T-helper 2 cell (primary cell): ENCODE data around the gene DUSP7.
A peak's percentile ranks its signal among the peaks of the same experiment; 100 is the strongest.

Source experiments
- DNase-seq, 5 experiments: peaks; one replicate each; pipeline versions ENCODE4 v3.0.0 to v3.0.0-alpha.2; 2012 to 2022
- total RNA-seq, 2 donors: gene quantifications; one replicate each; lab custom pipeline; 2026; lab: John Stamatoyannopoulos, UW

DUSP7 gene
- 8.4 to 9.0 reads per million in 2 donors for total RNA-seq

GRCh38 chr3:52056521-52056967 is at the start of gene DUSP7:
TSS of gene DUSP7 (minus strand) at chr3:52056571. CDS start at chr3:52056366, 205 bp downstream.
- DNase-seq = peak; percentile 49 to 85 (median 59)

GRCh38 chr3:52104684-52105640 is 48.6 kb upstream of the DUSP7 start:
- DNase-seq = no peak

- no peak for DNase-seq
Observed at GRCh38 chr3:52102934-52103333, 46.6 kb upstream of the DUSP7 start.

- DNase-seq = no peak
Observed at GRCh38 chr3:52099001-52099401, 42.6 kb upstream of the DUSP7 start.

DNA sequence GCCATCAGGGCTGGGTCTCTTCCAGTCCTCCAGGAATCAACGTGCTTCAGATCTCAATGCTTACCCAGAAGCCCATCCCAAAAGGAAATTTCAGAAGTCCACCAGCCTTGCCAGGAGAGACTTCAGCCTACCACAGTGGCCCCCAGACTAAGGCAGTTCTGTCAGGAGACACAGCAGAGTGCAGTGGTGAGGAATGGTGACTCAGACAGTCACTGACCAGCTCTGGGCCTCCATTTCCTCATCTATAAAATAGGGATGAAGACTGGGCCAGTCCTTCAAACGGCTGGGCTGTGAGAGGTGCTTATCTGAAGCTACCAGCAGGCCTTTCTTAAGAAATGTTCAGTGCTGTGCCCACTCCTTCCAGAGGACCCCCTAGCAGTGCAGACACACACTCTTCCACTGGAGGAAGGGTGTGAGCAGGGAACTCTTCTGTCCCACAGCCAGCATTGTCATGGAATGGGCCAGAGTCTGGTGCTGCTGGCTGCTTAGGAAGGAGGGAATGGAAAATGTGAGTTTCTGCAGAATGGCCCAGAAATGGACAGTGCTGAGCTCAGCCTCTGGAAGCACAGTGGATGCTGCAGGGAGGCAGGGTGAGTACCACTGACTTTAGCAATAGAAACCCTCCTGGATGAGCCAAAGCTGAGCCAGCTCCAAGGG is 41.6 kb upstream of the DUSP7 start:
- DNase-seq = no peak

GRCh38 chr3:52095990-52096775 is 39.8 kb upstream of the DUSP7 start:
- DNase-seq = no peak

GRCh38 chr3:52094571-52095485 is 38.5 kb upstream of the DUSP7 start:
- no peak for DNase-seq

- DNase-seq = no peak
Observed at GRCh38 chr3:52093756-52094545, 37.6 kb upstream of the DUSP7 start.

GRCh38 chr3:52092891-52093290 is 36.5 kb upstream of the DUSP7 start:
- no peak for DNase-seq

DNA sequence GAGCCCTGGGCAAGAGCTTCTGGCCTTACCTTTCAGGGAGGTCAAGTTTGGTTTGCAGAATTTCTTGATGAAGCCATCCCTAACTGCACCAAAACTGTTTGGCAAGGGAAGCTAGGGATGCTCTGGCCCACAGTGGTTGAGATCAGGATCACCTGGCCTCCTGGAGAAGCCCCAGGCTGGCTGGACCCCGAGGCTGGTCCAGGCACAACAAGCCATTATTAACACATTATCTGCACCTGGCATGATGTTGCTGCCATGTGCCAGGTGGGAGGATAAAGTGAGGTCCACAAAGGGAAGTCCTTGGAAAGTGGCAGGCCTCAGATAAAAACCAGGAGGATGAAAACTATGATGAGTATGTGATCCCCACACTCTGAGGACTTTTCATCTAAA is 35.9 kb upstream of the DUSP7 start:
- DNase-seq = no peak

- DNase-seq = no peak
Observed at GRCh38 chr3:52091586-52092270, 35.4 kb upstream of the DUSP7 start.

DNA sequence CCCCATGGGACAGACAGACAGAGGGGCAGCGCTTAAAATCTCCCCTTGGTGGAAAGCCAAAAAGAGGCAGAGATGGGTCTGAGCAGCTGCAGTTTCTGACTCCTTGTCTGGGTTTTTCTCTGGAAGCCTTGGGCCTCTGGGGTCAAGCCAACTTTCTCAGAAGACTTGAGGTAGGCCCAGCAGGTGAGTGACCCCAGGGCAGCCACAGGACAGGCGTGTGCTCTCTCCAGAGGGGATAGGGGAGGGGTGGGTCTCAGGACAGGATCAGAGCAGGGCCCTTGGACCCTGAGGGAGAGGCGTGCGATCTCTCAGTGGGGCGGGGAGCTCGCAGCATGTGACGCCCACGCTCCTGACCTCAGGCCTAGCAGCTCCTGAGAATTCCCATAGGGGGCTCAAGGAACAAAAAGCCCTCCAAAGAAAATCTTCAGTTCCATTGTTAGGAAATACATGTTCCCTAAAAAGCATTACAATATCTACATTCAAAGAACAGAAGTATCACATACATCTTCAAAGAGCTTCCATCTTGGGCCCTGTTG is 34.6 kb upstream of the DUSP7 start:
- DNase-seq = no peak

- DNase-seq = no peak
Observed at GRCh38 chr3:52090131-52090932, 34.0 kb upstream of the DUSP7 start.

GRCh38 chr3:52089691-52090090 is 33.3 kb upstream of the DUSP7 start:
- no peak for DNase-seq

- DNase-seq = peak in 1 of 5 experiments; percentile 11
Observed at GRCh38 chr3:52088445-52089367, 32.3 kb upstream of the DUSP7 start.

- no peak for DNase-seq
Observed at GRCh38 chr3:52087731-52088130, 31.4 kb upstream of the DUSP7 start.

GRCh38 chr3:52086976-52087663 is 30.7 kb upstream of the DUSP7 start:
- DNase-seq = peak in 1 of 5 experiments; percentile 5
